GM12878 (cell line): ENCODE measurements around the gene RBBP6. TPM values are rescaled to one million over a fixed set of nuclear protein-coding genes. Genes with fewer than 3 reads are reported as not detected.

Source experiments
- ATAC-seq: fragments of 200-7000 bp; cut with Tn5 transposase; 3 replicates; pipeline ENCODE4 v1.9.1; 2020; ENCODE audit warnings: mild to moderate bottlenecking, moderate library complexity
- BruUV-seq: library from RNA; stranded (reverse); fragments of 400-500 nt; replicated peaks from 2 replicates; lab custom pipeline; 2021; lab: Mats Ljungman, UMichigan
- CTCF ChIA-PET: fragments of 300-600 bp; sonication (Branson Sonifier 250); formaldehyde crosslinking; extraction: SDS; loops from one replicate; lab custom pipeline; 2021; ENCODE audit warnings: inconsistent platforms; lab: Yijun Ruan, JAX
- POLR2A ChIA-PET: fragments of 350-600 bp; formaldehyde crosslinking; extraction: SDS; loops from one replicate; lab custom pipeline; 2021; ENCODE audit warnings: inconsistent platforms; lab: Charles Lee
- RAD21 ChIA-PET: fragments of 300-600 bp; sonication (Branson Sonifier 250); formaldehyde crosslinking; loops from one replicate; lab custom pipeline; 2023; ENCODE audit warnings: antibody characterized with exemption; ENCODE audit not compliant: unreplicated experiment; lab: Charles Lee
- SMC1A ChIA-PET: fragments of 300-600 bp; sonication (Branson Sonifier 250); formaldehyde crosslinking; loops from one replicate; lab custom pipeline; 2023; ENCODE audit not compliant: unreplicated experiment, uncharacterized antibody; lab: Charles Lee
- DNase-seq: peaks from one replicate; pipeline ENCODE4 v3.0.0-alpha.2; 2011; ENCODE audit warnings: low read depth, low spot score
- FAIRE-seq: peaks from 3 replicates; lab custom pipeline; 2011; peaks lifted over from hg19 to GRCh38; lab: Jason Lieb, UNC
- H2AFZ ChIP-seq: 2 replicates; pipeline ENCODE4 v1.6.0; 2011; ENCODE audit warnings: low read depth, low read length, control low read depth; ENCODE audit not compliant: control insufficient read depth
- H3K27ac ChIP-seq: 2 replicates; pipeline ENCODE4 v1.5.1; 2011; ENCODE audit warnings: control low read depth; ENCODE audit not compliant: control insufficient read depth, insufficient read depth
- H3K27me3 ChIP-seq, 2 experiments: replicated peaks in 1 of 2; 2 replicates each; pipeline versions ENCODE4 v1.6.0 to v1.6.1; 2011; ENCODE audit warnings: low read length in 1 of 2; ENCODE audit not compliant: control insufficient read depth in 2 of 2, insufficient read depth in 2 of 2
- H3K36me3 ChIP-seq, 2 experiments: 2 replicates each; pipeline ENCODE4 v1.5.1; 2011; ENCODE audit warnings: low read length in 1 of 2; ENCODE audit not compliant: control insufficient read depth in 2 of 2, insufficient read depth in 2 of 2
- H3K4me1 ChIP-seq: 2 replicates; pipeline ENCODE4 v1.6.1; 2011; ENCODE audit warnings: mild to moderate bottlenecking, low read length, moderate library complexity, mixed read lengths; ENCODE audit not compliant: control insufficient read depth, insufficient read depth
- H3K4me2 ChIP-seq: 2 replicates; pipeline ENCODE4 v1.6.0; 2011; ENCODE audit warnings: control low read depth; ENCODE audit not compliant: control insufficient read depth, insufficient read depth
- H3K4me3 ChIP-seq: fragments of 200-600 bp; sonication (generic); 2 replicates; pipeline ENCODE4 v1.5.1; 2016
- H3K79me2 ChIP-seq: 2 replicates; pipeline ENCODE4 v1.6.0; 2011; ENCODE audit warnings: low read length; ENCODE audit not compliant: control insufficient read depth, insufficient read depth
- H3K9ac ChIP-seq: 2 replicates; pipeline ENCODE4 v1.8.0; 2011; ENCODE audit warnings: low read length, control low read depth, mixed read lengths; ENCODE audit not compliant: control insufficient read depth, insufficient read depth
- H3K9me3 ChIP-seq: replicated peaks from 3 replicates; pipeline ENCODE4 v1.5.1; 2011; ENCODE audit warnings: mild to moderate bottlenecking, low read length; ENCODE audit not compliant: control insufficient read depth, insufficient read depth
- H4K20me1 ChIP-seq: 2 replicates; pipeline ENCODE4 v1.6.0; 2011; ENCODE audit not compliant: control insufficient read depth, insufficient read depth
- BACH1 ChIP-seq: fragments of 450-650 bp; IDR thresholded peaks from 2 replicates; pipeline ENCODE4 v1.6.1; 2017; ENCODE audit warnings: mild to moderate bottlenecking, borderline replicate concordance
- CHD2 ChIP-seq: IDR thresholded peaks from 2 replicates; pipeline ENCODE4 v1.6.1; 2011; ENCODE audit warnings: low read depth, low read length, improper control_type of control experiment, borderline replicate concordance
- IRF3 ChIP-seq: fragments of 450-650 bp; IDR thresholded peaks from 2 replicates; pipeline ENCODE4 v1.6.1; 2014; ENCODE audit warnings: mild to moderate bottlenecking
- JUNB ChIP-seq: IDR thresholded peaks from 2 replicates; pipeline ENCODE4 v1.6.1; 2016; ENCODE audit warnings: antibody characterized with exemption, mild to moderate bottlenecking
- MLLT1 ChIP-seq: fragments of 450-650 bp; IDR thresholded peaks from 2 replicates; pipeline ENCODE4 v1.6.1; 2016; ENCODE audit warnings: mild to moderate bottlenecking
- MTA3 ChIP-seq: IDR thresholded peaks from 2 replicates; pipeline ENCODE4 v1.6.1; 2012; ENCODE audit warnings: low read length, inconsistent platforms, borderline replicate concordance
- POU2F2 ChIP-seq: IDR thresholded peaks from 3 replicates; pipeline ENCODE4 v1.6.1; 2011; ENCODE audit warnings: low read depth, mild to moderate bottlenecking, low read length, borderline replicate concordance
- RAD21 ChIP-seq: IDR thresholded peaks from 2 replicates; pipeline ENCODE4 v1.6.1; 2011; ENCODE audit warnings: mild to moderate bottlenecking, low read depth, low read length, moderate library complexity; ENCODE audit not compliant: insufficient read depth
- SPI1 ChIP-seq: IDR thresholded peaks from 2 replicates; pipeline ENCODE4 v1.6.1; 2011; ENCODE audit warnings: low read depth, mild to moderate bottlenecking, low read length, moderate library complexity, borderline replicate concordance; ENCODE audit not compliant: insufficient read depth
- SUZ12 ChIP-seq: fragments of 200-600 bp; sonication (generic); IDR thresholded peaks from one replicate; pipeline ENCODE4 v1.6.1; 2018; ENCODE audit warnings: antibody characterized with exemption, mild to moderate bottlenecking; ENCODE audit not compliant: unreplicated experiment
- TCF3 ChIP-seq: IDR thresholded peaks from 2 replicates; pipeline ENCODE4 v1.6.1; 2012; ENCODE audit warnings: low read depth, mild to moderate bottlenecking, low read length, borderline replicate concordance; ENCODE audit not compliant: insufficient read depth
- ZNF207 ChIP-seq: fragments of 450-650 bp; IDR thresholded peaks from 2 replicates; pipeline ENCODE4 v1.6.1; 2014; ENCODE audit warnings: antibody characterized with exemption, mild to moderate bottlenecking, borderline replicate concordance
- ZNF217 ChIP-seq: fragments of 450-650 bp; IDR thresholded peaks from 2 replicates; pipeline ENCODE4 v1.6.1; 2017; ENCODE audit warnings: antibody characterized with exemption, mild to moderate bottlenecking
- ZNF384 ChIP-seq: IDR thresholded peaks from 2 replicates; pipeline ENCODE4 v1.6.1; 2012; ENCODE audit warnings: low read depth, mild to moderate bottlenecking, low read length, improper control_type of control experiment, borderline replicate concordance
- WGBS: methylation state at CpG from one replicate; pipeline ENCODE4 v1.1.6; 2016; ENCODE audit warnings: low lambda C conversion rate; ENCODE audit not compliant: insufficient replicate concordance, insufficient coverage; ENCODE audit errors: missing lambda C conversion rate; 5-methylcytosine and 5-hydroxymethylcytosine counted together
- in situ Hi-C: fragments of 300-500 bp; cut with MboI; formaldehyde crosslinking; loops from 9 replicates; pipeline ENCODE4 v1.14.3; 2018; ENCODE audit warnings: mixed read lengths
- intact Hi-C: fragments of 100-400 bp; cut with micrococcal nuclease; formaldehyde crosslinking; loops from one replicate; pipeline ENCODE4 v1.14.2; 2022; ENCODE audit not compliant: unreplicated experiment
- polyA plus RNA-seq, 11 experiments: library from polyadenylated mRNA; depleted of rRNA in 4 of 11; unstranded in 6 of 11; stranded (reverse) in 5 of 11; fragments of >200 nt; fragmentation: Nextera tagmentation in 4 of 11; fragmentation: Illumina TruSeq in 1 of 11; extraction: Ambion mirVana in 4 of 11; extraction: Trizol in 1 of 11; gene quantifications; 1 replicate in 1 of 11; 2 replicates in 10 of 11; pipeline versions ENCODE4 v1.2.1 to v1.2.3, GENCODE V29; 2011 to 2016; ENCODE audit warnings: inconsistent platforms in 2 of 11, missing spikeins in 2 of 11, low read depth in 1 of 11
- total RNA-seq, 4 experiments: library from RNA; depleted of rRNA in 3 of 4; stranded (reverse); fragments of >200 nt in 3 of 4; fragmentation: Illumina TruSeq in 1 of 4; extraction: Trizol in 1 of 4; gene quantifications; 2 replicates each; pipeline versions ENCODE4 v1.2.1 to v1.2.3, GENCODE V29; 2013 to 2021
- TF ChIP-seq, protein P1 (sequence below): fragments of 450-650 bp; IDR thresholded peaks from 2 replicates; pipeline ENCODE4 v1.6.1; 2017; ENCODE audit warnings: borderline replicate concordance
- TF ChIP-seq, protein P2 (sequence below): fragments of 450-650 bp; IDR thresholded peaks from 2 replicates; pipeline ENCODE4 v1.6.1; 2018; ENCODE audit warnings: borderline replicate concordance, mild to moderate bottlenecking; ENCODE audit not compliant: partially characterized antibody

Gene RBBP6
- total and polyA plus RNA-seq, 10 of the 15 experiments (the other 5 are each of a cell fraction or from before 2014, with no cell fraction given), result 16.9 to 80.2 (median 36.5) TPM

- RAD21 ChIA-PET, result no interaction called here
- in situ Hi-C loops, result no loop called here
- FAIRE-seq (no peak), DNase-seq (no peak), ATAC-seq (no peak)
- H3K36me3 ChIP-seq, result no peaks in the 10 kb centered on the region
- no TSS peak for BruUV-seq
- no peak overlapping the region for H3K9ac ChIP-seq
- no peak overlapping the region for H2AFZ ChIP-seq
- POLR2A ChIA-PET, result no interaction called here
- intact Hi-C loops, result no loop called here
- SMC1A ChIA-PET, result interaction anchor here (0.9 kb wide), 1 partner anchor 89 kb away, joined by 3 read pairs; no protein-coding TSS in a partner anchor
- CTCF ChIA-PET, result interaction anchor here (1.2 kb wide), 1 partner anchor 21 kb away, joined by 3 read pairs; no protein-coding TSS in a partner anchor
- no peak overlapping the region for H3K4me2 ChIP-seq
- H3K79me2 ChIP-seq, result no peaks in the 10 kb centered on the region
- no peaks in the 10 kb centered on the region for H4K20me1 ChIP-seq
- no peaks in the 10 kb centered on the region for H3K4me1 ChIP-seq
- no peak overlapping the region for H3K27ac ChIP-seq
- H3K27me3 ChIP-seq, result no peaks in the 10 kb centered on the region
- H3K9me3 ChIP-seq, result no peaks in the 10 kb centered on the region
- 75% methylated on average over 8 of the region's 8 CpGs for WGBS
- TF ChIP-seq, protein P1, sequence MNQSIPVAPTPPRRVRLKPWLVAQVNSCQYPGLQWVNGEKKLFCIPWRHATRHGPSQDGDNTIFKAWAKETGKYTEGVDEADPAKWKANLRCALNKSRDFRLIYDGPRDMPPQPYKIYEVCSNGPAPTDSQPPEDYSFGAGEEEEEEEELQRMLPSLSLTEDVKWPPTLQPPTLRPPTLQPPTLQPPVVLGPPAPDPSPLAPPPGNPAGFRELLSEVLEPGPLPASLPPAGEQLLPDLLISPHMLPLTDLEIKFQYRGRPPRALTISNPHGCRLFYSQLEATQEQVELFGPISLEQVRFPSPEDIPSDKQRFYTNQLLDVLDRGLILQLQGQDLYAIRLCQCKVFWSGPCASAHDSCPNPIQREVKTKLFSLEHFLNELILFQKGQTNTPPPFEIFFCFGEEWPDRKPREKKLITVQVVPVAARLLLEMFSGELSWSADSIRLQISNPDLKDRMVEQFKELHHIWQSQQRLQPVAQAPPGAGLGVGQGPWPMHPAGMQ, result no peak
- TF ChIP-seq, protein P2, sequence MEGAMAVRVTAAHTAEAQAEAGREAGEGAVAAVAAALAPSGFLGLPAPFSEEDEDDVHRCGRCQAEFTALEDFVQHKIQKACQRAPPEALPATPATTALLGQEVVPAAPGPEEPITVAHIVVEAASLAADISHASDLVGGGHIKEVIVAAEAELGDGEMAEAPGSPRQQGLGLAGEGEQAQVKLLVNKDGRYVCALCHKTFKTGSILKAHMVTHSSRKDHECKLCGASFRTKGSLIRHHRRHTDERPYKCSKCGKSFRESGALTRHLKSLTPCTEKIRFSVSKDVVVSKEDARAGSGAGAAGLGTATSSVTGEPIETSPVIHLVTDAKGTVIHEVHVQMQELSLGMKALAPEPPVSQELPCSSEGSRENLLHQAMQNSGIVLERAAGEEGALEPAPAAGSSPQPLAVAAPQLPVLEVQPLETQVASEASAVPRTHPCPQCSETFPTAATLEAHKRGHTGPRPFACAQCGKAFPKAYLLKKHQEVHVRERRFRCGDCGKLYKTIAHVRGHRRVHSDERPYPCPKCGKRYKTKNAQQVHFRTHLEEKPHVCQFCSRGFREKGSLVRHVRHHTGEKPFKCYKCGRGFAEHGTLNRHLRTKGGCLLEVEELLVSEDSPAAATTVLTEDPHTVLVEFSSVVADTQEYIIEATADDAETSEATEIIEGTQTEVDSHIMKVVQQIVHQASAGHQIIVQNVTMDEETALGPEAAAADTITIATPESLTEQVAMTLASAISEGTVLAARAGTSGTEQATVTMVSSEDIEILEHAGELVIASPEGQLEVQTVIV, result no peak
- TF ChIP-seq CHD2 (no peak), ZNF207 (no peak), RAD21 (no peak), MLLT1 (no peak), ZNF384 (no peak), SUZ12 (no peak), TCF3 (no peak), ZNF217 (no peak), MTA3 (no peak), BACH1 (no peak), IRF3 (no peak), POU2F2 (no peak), JUNB (no peak), SPI1 (no peak)
- TF ChIP-seq, all 136 proteins: peak for 0
- H3K4me3 ChIP-seq, result no peak overlapping the region
Measured at GRCh38 chr16:24598777-24599437, 59.5 kb downstream of the RBBP6 start.
